HG02970 (cell line): Measurements from ENCODE around the gene EAPP.
"Not testable (repeated sequence)": the region's sequence is repeated elsewhere in the genome, so short reads cannot be mapped to it uniquely, and the experiment has no call there.

Source experiments
- ATAC-seq: cut with Tn5 transposase; IDR thresholded peaks from one replicate; pipeline ENCODE4 v1.9.1; 2021; ENCODE audit warnings: mild to moderate bottlenecking, moderate library complexity, moderate number of reproducible peaks; ENCODE audit not compliant: unreplicated experiment, low FRiP score

The EAPP gene, protein sequence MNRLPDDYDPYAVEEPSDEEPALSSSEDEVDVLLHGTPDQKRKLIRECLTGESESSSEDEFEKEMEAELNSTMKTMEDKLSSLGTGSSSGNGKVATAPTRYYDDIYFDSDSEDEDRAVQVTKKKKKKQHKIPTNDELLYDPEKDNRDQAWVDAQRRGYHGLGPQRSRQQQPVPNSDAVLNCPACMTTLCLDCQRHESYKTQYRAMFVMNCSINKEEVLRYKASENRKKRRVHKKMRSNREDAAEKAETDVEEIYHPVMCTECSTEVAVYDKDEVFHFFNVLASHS

DNA sequence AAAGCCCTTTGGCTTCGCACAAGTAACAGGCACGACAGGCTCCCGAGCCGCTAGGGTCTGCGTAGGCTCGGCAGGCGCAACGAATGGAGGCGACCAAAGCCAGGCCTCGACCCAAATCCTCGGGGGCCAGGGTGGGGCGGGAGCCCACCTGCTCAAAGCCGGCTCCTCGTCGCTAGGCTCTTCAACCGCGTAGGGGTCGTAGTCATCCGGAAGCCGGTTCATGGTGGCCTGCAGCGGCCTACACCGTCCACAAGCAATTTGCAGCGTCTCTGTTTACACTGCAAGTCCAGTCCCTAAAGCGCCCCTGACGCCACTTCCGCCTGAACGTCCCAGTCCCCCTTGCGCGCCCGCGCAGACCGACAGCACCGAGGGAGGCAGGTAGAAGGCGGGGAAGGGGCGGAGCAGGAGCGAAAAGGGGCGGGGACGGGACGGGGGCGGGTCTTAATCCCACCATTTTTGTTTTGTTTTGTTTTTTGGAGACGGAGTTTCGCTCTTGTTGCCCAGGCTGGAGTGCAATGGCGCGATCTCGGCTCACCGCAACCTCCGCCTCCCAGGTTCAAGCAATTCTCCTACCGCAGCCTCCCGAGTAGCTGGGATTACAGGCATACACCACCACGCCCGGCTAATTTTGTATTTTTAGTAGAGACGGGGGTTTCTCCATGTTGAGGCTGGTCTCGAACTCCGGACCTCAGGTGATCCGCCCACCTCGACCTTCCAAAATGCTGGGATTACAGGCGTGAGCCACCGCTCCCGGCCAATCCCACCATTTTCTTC, at the start of gene EAPP:
Gene EAPP, minus strand, starts transcription at position 295 of the 774 bp plus-strand sequence. Its CDS starts 73 bp downstream, at position 222.
- peak; percentile 98 for ATAC-seq

GRCh38 chr14:34583525-34583924, 44.0 kb upstream of the EAPP start:
- no peak for ATAC-seq

DNA sequence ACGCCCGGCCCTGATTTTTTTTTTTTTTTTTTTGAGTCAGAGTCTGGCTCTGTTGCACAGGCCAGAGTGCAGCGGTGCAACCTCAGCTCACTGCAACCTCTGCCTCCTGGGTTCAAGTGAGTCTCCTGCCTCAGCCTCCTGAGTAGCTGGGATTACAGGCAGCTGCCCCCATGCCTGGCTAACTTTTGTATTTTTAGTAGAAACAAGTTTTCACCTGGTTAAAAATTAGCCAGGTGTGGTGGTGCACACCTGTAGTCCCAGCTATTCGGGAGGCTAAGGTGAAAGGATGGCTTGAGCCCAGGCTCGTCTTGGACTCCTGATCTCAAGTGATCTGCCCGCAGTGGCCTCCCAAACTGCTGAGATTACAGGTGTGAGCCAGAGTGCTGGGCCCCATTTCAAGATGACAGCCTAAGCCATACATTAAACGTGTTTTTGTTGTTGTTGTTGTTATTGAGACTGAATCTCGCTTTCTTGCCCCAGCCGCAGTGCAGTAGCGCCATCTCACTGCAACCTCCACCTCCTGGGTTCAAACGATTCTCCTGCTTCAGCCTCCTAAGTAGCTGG, 42.7 kb upstream of the EAPP start:
- no peak for ATAC-seq

GRCh38 chr14:34580381-34580780, 40.9 kb upstream of the EAPP start:
- no peak for ATAC-seq

- ATAC-seq: no peak
Measured at GRCh38 chr14:34571771-34572170, 32.3 kb upstream of the EAPP start.

DNA sequence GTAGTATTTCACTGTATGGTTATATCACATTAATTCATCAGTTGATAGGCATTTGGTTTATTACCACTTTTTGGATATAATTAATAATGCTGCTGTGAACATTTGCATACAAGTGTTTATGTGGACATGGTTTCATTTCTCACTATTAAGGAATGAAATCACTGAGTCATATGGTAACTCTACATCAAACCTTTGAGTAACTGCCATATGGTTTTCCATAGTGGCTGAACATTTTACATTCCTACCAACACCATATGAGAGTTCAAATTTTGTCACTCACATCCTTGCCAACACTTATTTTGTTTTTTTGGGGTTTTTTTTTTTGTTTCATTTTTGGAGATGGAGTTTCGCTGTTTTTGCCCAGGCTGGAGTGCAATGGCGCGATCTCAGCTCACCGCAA, 30.2 kb upstream of the EAPP start:
- no peak for ATAC-seq

- no peak for ATAC-seq
Measured at GRCh38 chr14:34568803-34569202, 29.3 kb upstream of the EAPP start.

- no peak for ATAC-seq
Measured at GRCh38 chr14:34562776-34563150, 23.3 kb upstream of the EAPP start.

DNA sequence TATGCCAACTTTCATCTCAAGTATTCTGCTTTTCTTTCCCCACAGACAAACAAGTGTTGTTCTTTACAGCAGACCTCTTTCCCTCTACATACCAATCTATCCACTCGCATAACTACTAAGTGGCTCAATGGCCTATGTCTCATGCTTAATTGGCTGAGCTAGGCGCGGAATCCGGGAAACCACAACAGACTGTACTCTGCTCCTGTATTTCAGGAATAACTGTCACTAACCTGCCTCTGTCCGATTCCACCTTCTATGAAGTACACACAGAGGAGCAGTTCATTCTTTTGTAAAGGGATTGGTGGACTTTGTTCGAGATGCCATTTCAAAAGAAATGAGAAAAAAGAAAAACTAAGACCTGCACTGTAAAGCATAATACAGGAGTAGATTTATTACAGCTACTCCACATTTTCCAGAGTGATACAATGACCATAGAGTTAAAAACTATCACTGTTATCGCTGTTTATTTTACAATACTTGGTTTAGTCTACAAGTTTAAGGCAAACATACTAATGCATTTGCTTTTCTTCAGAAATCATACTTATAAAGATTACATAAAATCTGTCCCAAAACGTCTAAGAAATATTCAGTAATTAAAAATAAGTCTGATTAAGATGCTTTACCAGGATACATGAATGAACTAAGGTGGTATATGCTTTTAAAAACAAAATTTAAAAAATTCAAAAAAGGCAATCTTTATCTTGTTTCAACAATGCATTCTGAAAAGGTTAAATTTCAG, 22.7 kb upstream of the EAPP start:
- ATAC-seq: not testable (repeated sequence)

- ATAC-seq: peak; percentile 43
Measured at GRCh38 chr14:34556498-34556829, 17.0 kb upstream of the EAPP start.

- ATAC-seq: peak; percentile 62
Measured at GRCh38 chr14:34555583-34556497, 16.3 kb upstream of the EAPP start.

DNA sequence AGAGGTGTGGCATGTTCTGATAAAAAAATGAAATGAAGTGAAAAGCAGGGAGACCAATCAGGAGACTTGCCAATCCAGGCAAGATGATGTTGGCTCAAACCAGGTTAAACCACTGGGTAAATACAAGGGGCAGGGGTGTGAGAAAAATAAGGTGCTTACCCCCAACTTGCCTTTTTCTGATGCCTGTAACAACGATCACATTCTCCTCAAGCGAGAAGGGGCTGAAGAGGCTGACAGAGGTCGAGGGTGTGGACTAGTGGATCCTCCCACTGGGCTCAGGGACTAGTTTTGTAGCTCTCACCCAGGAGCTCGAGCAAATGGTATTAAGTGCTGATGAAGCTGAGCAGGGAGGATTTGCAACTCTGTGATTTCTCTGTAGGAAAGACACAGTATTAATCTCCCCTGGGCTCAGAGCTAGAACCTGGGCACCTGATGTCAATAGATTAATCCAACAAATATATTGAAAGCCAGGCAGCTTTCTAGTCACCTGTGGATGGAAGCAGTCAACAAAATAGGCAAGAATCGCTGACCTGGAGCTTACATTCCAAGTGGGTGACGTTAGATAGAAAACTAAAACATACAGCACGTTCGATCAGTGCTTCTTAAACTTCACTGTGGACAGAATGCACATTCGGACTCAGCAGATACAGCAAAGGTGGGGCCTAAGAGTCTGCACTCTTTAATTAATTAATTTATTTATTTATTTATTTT, 15.2 kb upstream of the EAPP start:
- ATAC-seq: no peak

GRCh38 chr14:34549276-34549966, 9.9 kb upstream of the EAPP start:
- not testable (repeated sequence) for ATAC-seq

DNA sequence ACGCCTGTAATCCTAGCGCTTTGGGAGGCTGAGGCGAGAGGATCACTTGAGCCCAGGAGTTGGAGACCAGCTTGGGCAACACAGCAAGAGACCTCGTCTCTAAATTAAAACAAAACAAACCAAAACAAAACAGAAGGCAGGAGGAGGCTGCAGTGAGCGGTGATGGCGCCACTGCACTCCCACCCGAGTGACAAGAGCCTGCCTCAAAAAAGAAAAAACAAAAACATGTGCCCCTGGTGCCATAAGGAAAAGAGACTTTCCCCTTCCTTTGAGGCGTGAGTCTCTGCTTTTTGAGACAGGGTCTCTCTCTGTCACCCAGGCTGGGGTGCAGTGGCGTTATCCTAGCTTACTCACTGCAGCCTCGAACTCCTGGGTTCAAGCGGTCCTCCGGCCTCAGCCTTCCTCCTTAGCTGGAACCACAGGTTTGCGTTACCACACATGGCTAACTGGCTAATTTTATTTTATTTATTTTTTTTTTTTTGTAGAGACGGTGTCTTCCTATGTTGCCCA, 9.0 kb upstream of the EAPP start:
- no peak for ATAC-seq

GRCh38 chr14:34547136-34547520, 7.6 kb upstream of the EAPP start:
- peak; percentile 38 for ATAC-seq

DNA sequence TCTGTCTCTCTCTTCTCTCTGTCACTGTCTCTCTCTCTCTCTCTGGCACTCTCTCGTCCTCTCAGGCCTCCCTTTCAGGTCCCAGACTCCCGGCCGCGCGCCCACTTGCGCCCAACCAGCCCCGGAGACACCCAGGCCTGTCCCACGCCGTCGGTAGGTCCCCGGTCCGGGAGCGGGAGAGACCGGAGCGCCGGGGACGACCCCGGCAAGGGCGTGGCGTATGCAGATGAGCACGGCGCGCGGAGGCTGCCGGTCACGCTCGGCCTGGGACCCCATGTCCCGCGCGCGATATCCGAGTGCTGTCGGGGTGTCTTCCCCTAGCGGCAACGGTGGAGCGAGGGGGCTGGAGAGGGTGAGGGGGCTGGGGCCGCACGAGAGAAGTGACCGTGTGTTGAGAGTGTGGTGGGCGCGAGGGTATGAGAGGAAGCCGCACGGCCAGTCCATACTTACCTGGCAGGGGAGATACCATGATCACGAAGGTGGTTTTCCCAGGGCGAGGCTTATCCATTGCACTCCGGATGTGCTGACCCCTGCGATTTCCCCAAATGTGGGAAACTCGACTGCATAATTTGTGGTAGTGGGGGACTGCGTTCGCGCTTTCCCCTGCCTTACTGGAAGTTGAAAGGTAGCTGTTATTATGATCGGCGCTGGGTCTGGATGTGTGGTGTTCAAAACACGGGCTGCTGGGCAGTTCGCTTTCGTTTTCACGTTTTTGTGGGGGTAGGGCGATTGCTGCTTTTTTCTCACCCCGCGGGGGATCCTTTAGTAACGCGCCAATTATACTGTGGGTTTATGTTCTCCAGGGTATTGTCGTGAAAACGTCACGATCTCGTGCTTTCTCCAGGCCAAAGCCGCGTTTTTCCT, 7.0 kb upstream of the EAPP start:
- ATAC-seq: peak; percentile 54

DNA sequence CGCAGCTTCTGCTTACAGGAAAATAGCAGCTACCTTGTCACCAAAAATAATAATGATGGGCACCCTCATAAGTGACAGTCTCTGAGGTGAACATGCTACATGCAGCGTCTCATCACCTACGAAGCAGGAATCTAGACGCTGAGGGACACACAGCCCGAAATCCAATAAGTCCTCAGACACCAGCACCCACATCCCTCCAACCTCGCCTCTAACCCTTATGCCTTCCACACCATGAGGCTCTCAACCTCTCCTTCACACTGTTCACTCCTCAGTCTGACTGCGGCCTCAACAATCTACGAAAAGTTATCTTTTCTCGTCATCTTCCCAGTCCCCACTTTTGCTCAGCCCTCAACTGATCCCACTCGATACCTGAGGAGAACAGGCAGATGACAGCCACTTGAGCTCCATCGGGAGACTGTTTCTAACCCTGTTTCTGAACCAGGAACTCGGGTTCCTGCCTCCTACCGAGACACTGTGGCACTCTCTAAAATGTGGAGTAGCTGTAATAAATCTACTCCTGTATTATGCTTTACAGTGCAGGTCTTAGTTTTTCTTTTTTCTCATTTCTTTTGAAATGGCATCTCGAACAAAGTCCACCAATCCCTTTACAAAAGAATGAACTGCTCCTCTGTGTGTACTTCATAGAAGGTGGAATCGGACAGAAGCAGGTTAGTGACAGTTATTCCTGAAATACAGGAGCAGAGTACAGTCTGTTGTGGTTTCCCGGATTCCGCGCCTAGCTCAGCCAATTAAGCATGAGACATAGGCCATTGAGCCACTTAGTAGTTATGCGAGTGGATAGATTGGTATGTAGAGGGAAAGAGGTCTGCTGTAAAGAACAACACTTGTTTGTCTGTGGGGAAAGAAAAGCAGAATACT, 919 bp upstream of the EAPP start:
- not testable (repeated sequence) for ATAC-seq
